AG04449 (cell line): ENCODE data around the gene PBX1.
A peak's percentile ranks its signal among the peaks of the same experiment; 100 is the strongest.

Experiments
- CTCF ChIA-PET: fragments of 350-600 bp; formaldehyde crosslinking; extraction: SDS; loops from one replicate; lab custom pipeline; 2021; ENCODE audit warnings: antibody characterized with exemption; lab: Yijun Ruan, JAX
- POLR2A ChIA-PET: fragments of 400-600, 350-600 bp; formaldehyde crosslinking; extraction: SDS; loops from one replicate; lab custom pipeline; 2020; ENCODE audit warnings: antibody characterized with exemption, inconsistent platforms; lab: Yijun Ruan, JAX
- DNase-seq: peaks from one replicate; pipeline ENCODE4 v3.0.0-alpha.2; 2010; ENCODE audit warnings: low read depth, low spot score
- H3K4me3 ChIP-seq: 2 replicates; pipeline ENCODE4 v1.5.1; 2011; ENCODE audit warnings: low read depth, mild to moderate bottlenecking, control low read depth, low read length
- CTCF ChIP-seq: IDR thresholded peaks from one replicate; pipeline ENCODE4 v1.5.1; 2011; ENCODE audit warnings: mild to moderate bottlenecking, moderate library complexity, low read length, control low read depth, inconsistent platforms; ENCODE audit not compliant: insufficient read depth; ENCODE audit errors: missing control alignments

The PBX1 gene

GRCh38 chr1:164785841-164786534, 227.0 kb downstream of the PBX1 start:
- no peak for DNase-seq
- ChIA-PET POLR2A (interaction anchor here (0.7 to 1.2 kb wide), 2 partner anchors 14 to 26 kb away, joined by 3 read pairs; no protein-coding TSS in a partner anchor), CTCF (interaction anchor here (0.6 to 5.8 kb wide), 22 partner anchors 10 to 368 kb away, joined by 3 to 57 read pairs (median 6); no protein-coding TSS in a partner anchor)

GRCh38 chr1:164786980-164787833, 228.2 kb downstream of the PBX1 start:
- ChIA-PET CTCF (interaction anchor here (0.6 to 5.8 kb wide), 59 partner anchors 10 to 1251 kb away, joined by 3 to 57 read pairs (median 5); partner anchors contain the start of gene PBX1), POLR2A (no interaction called here)
- H3K4me3 ChIP-seq = no peak overlapping the region
- peak; percentile 95 for TF ChIP-seq CTCF
- no peak for DNase-seq

More at GRCh38 chr1:164785841-164786534, 227.0 kb downstream of the PBX1 start:
- no peak for TF ChIP-seq CTCF
- no peak overlapping the region for H3K4me3 ChIP-seq

GRCh38 chr1:164787834-164788231, 228.8 kb downstream of the PBX1 start:
- DNase-seq = no peak
- CTCF ChIA-PET = interaction anchor here (0.6 to 5.8 kb wide), 53 partner anchors 9 to 1252 kb away, joined by 3 to 57 read pairs (median 6); partner anchors contain the start of gene PBX1
- TF ChIP-seq CTCF = no peak
- POLR2A ChIA-PET = no interaction called here
- H3K4me3 ChIP-seq = no peak overlapping the region

- no peak overlapping the region for H3K4me3 ChIP-seq
- DNase-seq = no peak
- ChIA-PET CTCF (interaction anchor here (4.4 to 5.4 kb wide), 2 partner anchors 164 to 188 kb away, joined by 24 to 43 read pairs; no protein-coding TSS in a partner anchor), POLR2A (no interaction called here)
- no peak for TF ChIP-seq CTCF
Observed at GRCh38 chr1:164790081-164790480, 231.1 kb downstream of the PBX1 start.

GRCh38 chr1:164792410-164793004, 233.5 kb downstream of the PBX1 start:
- CTCF ChIA-PET = no interaction called here

More at GRCh38 chr1:164792410-164793004, 233.5 kb downstream of the PBX1 start:
- no peak for TF ChIP-seq CTCF
- H3K4me3 ChIP-seq = no peak overlapping the region
- POLR2A ChIA-PET = no interaction called here
- no peak for DNase-seq
